ENCODE results near the gene OTUD3. TPM values are rescaled to one million over a fixed set of nuclear protein-coding genes. Genes with fewer than 3 reads are reported as not detected.

OTUD3 gene
- total and polyA plus RNA-seq, 2 of the 13 experiments (the other 11 are each of a cell fraction or from before 2014, with no cell fraction given), result 5.2 to 7.5 TPM

- TF ChIP-seq, protein P1, sequence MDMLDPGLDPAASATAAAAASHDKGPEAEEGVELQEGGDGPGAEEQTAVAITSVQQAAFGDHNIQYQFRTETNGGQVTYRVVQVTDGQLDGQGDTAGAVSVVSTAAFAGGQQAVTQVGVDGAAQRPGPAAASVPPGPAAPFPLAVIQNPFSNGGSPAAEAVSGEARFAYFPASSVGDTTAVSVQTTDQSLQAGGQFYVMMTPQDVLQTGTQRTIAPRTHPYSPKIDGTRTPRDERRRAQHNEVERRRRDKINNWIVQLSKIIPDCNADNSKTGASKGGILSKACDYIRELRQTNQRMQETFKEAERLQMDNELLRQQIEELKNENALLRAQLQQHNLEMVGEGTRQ (IDR thresholded peaks at IDR 0.05; ENCODE audit: low read depth, low read length), result no peak
- TF ChIP-seq, protein P1 (CRISPR knock-in tag; IDR thresholded peaks at IDR 0.05; ENCODE audit: borderline replicate concordance), result no peak
- no peak for TF ChIP-seq MIXL1 (CRISPR knock-in tag; IDR thresholded peaks at IDR 0.05)
Observed at GRCh38 chr1:19858893-19859292, 23.3 kb upstream of the OTUD3 start (continued).

DNA sequence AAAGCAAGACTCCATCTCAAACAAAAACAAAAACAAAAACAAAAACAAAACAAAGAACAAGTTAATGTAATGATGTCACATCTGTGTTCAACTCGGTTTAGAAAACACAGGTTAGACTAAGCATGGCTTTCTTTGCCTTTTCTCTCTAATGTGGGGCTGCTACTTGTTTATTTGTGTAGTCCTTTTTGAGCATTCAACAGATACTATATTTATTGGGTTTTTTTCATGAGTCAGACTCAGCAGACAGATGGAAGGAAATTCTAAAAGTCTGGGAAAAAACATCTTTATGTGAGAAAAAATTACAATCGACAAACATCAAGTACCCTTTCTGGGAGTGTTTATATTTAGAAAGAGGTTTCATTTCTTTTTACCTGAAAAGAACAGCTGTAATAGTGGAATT lies 22.3 kb upstream of the OTUD3 start:
- ATAC-seq, result no peak
- no peak overlapping the region for H3K27ac ChIP-seq (ENCODE audit: extremely low read length, insufficient read depth, low read length)
- no peak for FAIRE-seq
- DNase-seq (ENCODE audit: low spot score), result no peak
- no peak overlapping the region for H2AFZ ChIP-seq (ENCODE audit: low read length)
- H3K79me2 ChIP-seq (ENCODE audit: insufficient read depth, low read length), result no peaks in the 10 kb centered on the region
- no peak overlapping the region for H3K4me2 ChIP-seq (ENCODE audit: low read depth, low read length)
- H3K4me3 ChIP-seq (replicated peaks in 1 of 3; ENCODE audit: insufficient read depth in 1 of 3, low read depth in 2 of 3, low read length in 3 of 3), result no peak overlapping the region
- H3K9ac ChIP-seq (ENCODE audit: insufficient read depth, low read depth, low read length), result no peak overlapping the region
- POLR2A ChIA-PET, result no interaction called here
- CTCF ChIA-PET (ENCODE audit: low intra/inter-chr PET ratio, low total read pairs), result no interaction called here
- intact Hi-C loops (cut with micrococcal nuclease; ENCODE audit: unreplicated experiment) (no loop called here), in situ Hi-C loops (cut with HindIII; ENCODE audit: extremely low pct_ligation_motif_present, low pct_unique_long_range_greater_than_20kb) (no loop called here)
- no peaks in the 10 kb centered on the region for H3K36me3 ChIP-seq (replicated peaks in 1 of 2; ENCODE audit: control insufficient read depth in 1 of 2, insufficient read depth in 2 of 2, low read length in 2 of 2)
- no peaks in the 10 kb centered on the region for H4K20me1 ChIP-seq (ENCODE audit: insufficient read depth, low read length)
- H3K4me1 ChIP-seq (ENCODE audit: insufficient read depth, low read length), result peaks cover 29% of the 10 kb centered on the region
- BruUV-seq (replicated peaks), result no TSS peak
- H3K27me3 ChIP-seq (ENCODE audit: control insufficient read depth in 1 of 2, insufficient read depth in 2 of 2, low read length in 2 of 2), result no peaks in the 10 kb centered on the region
- WGBS (ENCODE audit: low lambda C conversion rate), result 26% methylated on average over 2 of the region's 2 CpGs
- no peaks in the 10 kb centered on the region; the same call in 1 of the 2 replicates for H3K9me3 ChIP-seq (ENCODE audit: low read length)
- TF ChIP-seq HIVEP1 (CRISPR knock-in tag; IDR thresholded peaks at IDR 0.05) (no peak), IRF1 (CRISPR knock-in tag; IDR thresholded peaks at IDR 0.05; ENCODE audit: low read depth) (no peak), GZF1 (CRISPR knock-in tag; IDR thresholded peaks at IDR 0.05) (no peak), KLF16 (CRISPR knock-in tag; IDR thresholded peaks at IDR 0.05) (no peak), HIC2 (CRISPR knock-in tag; IDR thresholded peaks at IDR 0.05; ENCODE audit: low read depth) (no peak), ZNF552 (CRISPR knock-in tag; IDR thresholded peaks at IDR 0.05; ENCODE audit: borderline replicate concordance) (no peak), PAXIP1 (CRISPR knock-in tag; conservative IDR thresholded peaks at IDR 0.05) (no peak), ZNF414 (CRISPR knock-in tag; IDR thresholded peaks at IDR 0.05) (no peak)
